Osteocyte (in vitro differentiated cells): ENCODE data around the gene ECHDC1. TPM values are rescaled to one million over a fixed set of nuclear protein-coding genes. Genes with fewer than 3 reads are reported as not detected.

Experiments
- DNase-seq: peaks from one replicate; pipeline ENCODE4 v3.0.0; 2021; ENCODE audit warnings: mixed read lengths; ENCODE audit not compliant: unreplicated experiment; ENCODE audit errors: extremely low spot score
- H3K27ac Mint-ChIP-seq: one replicate; pipeline ENCODE4 v1.8.0; 2021; ENCODE audit warnings: mild to moderate bottlenecking, mixed read lengths; ENCODE audit not compliant: unreplicated experiment
- H3K27me3 Mint-ChIP-seq: one replicate; pipeline ENCODE4 v1.8.0; 2021; ENCODE audit warnings: mixed read lengths; ENCODE audit not compliant: unreplicated experiment
- H3K36me3 Mint-ChIP-seq: one replicate; pipeline ENCODE4 v1.8.0; 2021; ENCODE audit warnings: mixed read lengths; ENCODE audit not compliant: unreplicated experiment
- H3K4me1 Mint-ChIP-seq: one replicate; pipeline ENCODE4 v1.8.0; 2021; ENCODE audit warnings: mixed read lengths; ENCODE audit not compliant: unreplicated experiment
- H3K4me3 Mint-ChIP-seq: one replicate; pipeline ENCODE4 v1.8.0; 2021; ENCODE audit warnings: mild to moderate bottlenecking, moderate library complexity, mixed read lengths; ENCODE audit not compliant: unreplicated experiment
- H3K9me3 Mint-ChIP-seq: one replicate; pipeline ENCODE4 v1.8.0; 2021; ENCODE audit warnings: mixed read lengths; ENCODE audit not compliant: unreplicated experiment
- CTCF ChIP-seq: fragments of 200-600 bp; sonication (generic); IDR thresholded peaks from 2 replicates; pipeline ENCODE4 v1.5.0; 2021; ENCODE audit warnings: antibody characterized with exemption, mild to moderate bottlenecking, moderate library complexity
- total RNA-seq: library from RNA; stranded (reverse); gene quantifications from 2 replicates; pipeline ENCODE4 v1.2.1, GENCODE V29; 2021

ECHDC1 gene
- total RNA-seq, 1 donor from 2014 or later, result 47.2 TPM

GRCh38 chr6:127328043-127328609 lies 15.3 kb downstream of the ECHDC1 start:
- Mint-ChIP-seq H3K4me3 (no peak overlapping the region), H3K4me1 (peaks cover 5% of the 10 kb centered on the region), H3K27ac (no peak overlapping the region), H3K9me3 (no peaks in the 10 kb centered on the region), H3K36me3 (peaks cover 22% of the 10 kb centered on the region), H3K27me3 (no peaks in the 10 kb centered on the region)
- DNase-seq, result no peak
- TF ChIP-seq CTCF, result no peak

- no peak overlapping the region for H3K27ac Mint-ChIP-seq
- TF ChIP-seq CTCF, result no peak
- no peak overlapping the region for H3K4me3 Mint-ChIP-seq
- H3K27me3 Mint-ChIP-seq, result no peaks in the 10 kb centered on the region
- H3K4me1 Mint-ChIP-seq, result peaks cover 2% of the 10 kb centered on the region
- DNase-seq, result no peak
- no peaks in the 10 kb centered on the region for H3K9me3 Mint-ChIP-seq
- peaks cover 23% of the 10 kb centered on the region for H3K36me3 Mint-ChIP-seq
Measured at GRCh38 chr6:127319686-127320085, 23.7 kb downstream of the ECHDC1 start.

GRCh38 chr6:127317388-127318128 lies 25.9 kb downstream of the ECHDC1 start:
- H3K4me3 Mint-ChIP-seq, result no peak overlapping the region
- H3K27ac Mint-ChIP-seq, result no peak overlapping the region
- peaks cover 2% of the 10 kb centered on the region for H3K4me1 Mint-ChIP-seq
- H3K9me3 Mint-ChIP-seq, result no peaks in the 10 kb centered on the region
- no peak for TF ChIP-seq CTCF
- no peak for DNase-seq
- H3K36me3 Mint-ChIP-seq, result peaks cover 20% of the 10 kb centered on the region
- H3K27me3 Mint-ChIP-seq, result no peaks in the 10 kb centered on the region

- no peak overlapping the region for H3K27ac Mint-ChIP-seq
- peaks cover 34% of the 10 kb centered on the region for H3K9me3 Mint-ChIP-seq
- no peak for TF ChIP-seq CTCF
- H3K36me3 Mint-ChIP-seq, result peaks cover 52% of the 10 kb centered on the region
- peaks cover 6% of the 10 kb centered on the region for H3K4me1 Mint-ChIP-seq
- H3K4me3 Mint-ChIP-seq, result no peak overlapping the region
- DNase-seq, result no peak
- no peaks in the 10 kb centered on the region for H3K27me3 Mint-ChIP-seq
Measured at GRCh38 chr6:127305741-127306140, 37.7 kb downstream of the ECHDC1 start.

GRCh38 chr6:127303917-127304316 lies 39.5 kb downstream of the ECHDC1 start:
- H3K27me3 Mint-ChIP-seq, result no peaks in the 10 kb centered on the region
- H3K4me1 Mint-ChIP-seq, result peaks cover 19% of the 10 kb centered on the region
- no peak overlapping the region for H3K27ac Mint-ChIP-seq
- H3K9me3 Mint-ChIP-seq, result peaks cover 27% of the 10 kb centered on the region
- no peak overlapping the region for H3K4me3 Mint-ChIP-seq
- peaks cover 35% of the 10 kb centered on the region for H3K36me3 Mint-ChIP-seq
- no peak for DNase-seq
- no peak for TF ChIP-seq CTCF
